A549 (cell line): ENCODE results near the gene ATF6B. TPM values are rescaled to one million over a fixed set of nuclear protein-coding genes. Genes with fewer than 3 reads are reported as not detected.
"Not testable (repeated sequence)": the region's sequence is repeated elsewhere in the genome, so short reads cannot be mapped to it uniquely, and the experiment has no call there.

Experiments
- ATAC-seq, 2 experiments: fragments of 200-7000 bp in 1 of 2; fragments of >200 bp in 1 of 2; cut with Nextera tagmentation in 1 of 2; cut with Tn5 transposase in 1 of 2; 3 replicates each; pipeline versions ENCODE4 v1.8.0 to v1.9.1; 2018 to 2020; ENCODE audit warnings: mild to moderate bottlenecking in 1 of 2, moderate library complexity in 1 of 2
- CTCF ChIA-PET: fragments of 300-600 bp; sonication (Branson Sonifier 250); formaldehyde crosslinking; extraction: SDS; loops from one replicate; lab custom pipeline; 2021; ENCODE audit warnings: antibody characterized with exemption, inconsistent platforms; lab: Yijun Ruan, JAX
- POLR2A ChIA-PET: fragments of 350-600 bp; formaldehyde crosslinking; extraction: SDS; loops from one replicate; lab custom pipeline; 2021; ENCODE audit warnings: antibody characterized with exemption, inconsistent platforms; lab: Yijun Ruan, JAX
- DNase-seq, 2 experiments: peaks; one replicate each; pipeline versions ENCODE4 v3.0.0 to v3.0.0-alpha.2; 2011 to 2016; ENCODE audit warnings: low read depth in 1 of 2, low spot score in 1 of 2
- FAIRE-seq: peaks from 2 replicates; lab custom pipeline; 2011; peaks lifted over from hg19 to GRCh38; lab: Jason Lieb, UNC
- H3K27ac ChIP-seq, 2 experiments: fragments of >200 bp; sonication (Bioruptor Twin); formaldehyde crosslinking; 3 replicates each; pipeline ENCODE4 v1.5.1; 2016 to 2017
- H3K4me1 ChIP-seq: fragments of >200 bp; sonication (Bioruptor Twin); formaldehyde crosslinking; 3 replicates; pipeline ENCODE4 v1.6.1; 2016
- H3K4me2 ChIP-seq: fragments of >200 bp; sonication (Bioruptor Twin); formaldehyde crosslinking; 3 replicates; pipeline ENCODE4 v1.6.1; 2016
- H3K4me3 ChIP-seq: fragments of >200 bp; sonication (Bioruptor Twin); formaldehyde crosslinking; 3 replicates; pipeline ENCODE4 v1.5.1; 2016
- H3K9me3 ChIP-seq: fragments of >200 bp; sonication (Bioruptor Twin); formaldehyde crosslinking; 3 replicates; pipeline ENCODE4 v1.6.1; 2016
- BHLHE40 ChIP-seq: IDR thresholded peaks from 2 replicates; pipeline ENCODE4 v1.6.1; 2012; ENCODE audit warnings: low read depth, low read length, inconsistent platforms
- CHD2 ChIP-seq: fragments of 150-350 bp; IDR thresholded peaks from 2 replicates; pipeline ENCODE4 v1.6.1; 2014; ENCODE audit warnings: low read length; ENCODE audit not compliant: partially characterized antibody
- CHD4 ChIP-seq: fragments of 200-600 bp; sonication (generic); IDR thresholded peaks from 2 replicates; pipeline ENCODE4 v1.6.1; 2016; ENCODE audit warnings: antibody characterized with exemption, mild to moderate bottlenecking, borderline replicate concordance
- EHMT2 ChIP-seq: fragments of 200-600 bp; sonication (generic); IDR thresholded peaks from 2 replicates; pipeline ENCODE4 v1.6.1; 2016; ENCODE audit warnings: antibody characterized with exemption, low read depth, mild to moderate bottlenecking, moderate library complexity
- HEYL ChIP-seq: fragments of 250-450 bp; sonication (Bioruptor Pico); IDR thresholded peaks from 2 replicates; pipeline ENCODE4 v1.8.0; 2021; ENCODE audit warnings: mild to moderate bottlenecking, moderate library complexity
- MAX ChIP-seq: IDR thresholded peaks from 2 replicates; pipeline ENCODE4 v1.6.1; 2012
- NPAS2 ChIP-seq: fragments of 250-450 bp; sonication (Bioruptor Pico); IDR thresholded peaks from 2 replicates; pipeline ENCODE4 v1.8.0; 2022; ENCODE audit warnings: mild to moderate bottlenecking, moderate library complexity, borderline replicate concordance
- PHF8 ChIP-seq: fragments of 200-600 bp; sonication (generic); IDR thresholded peaks from 2 replicates; pipeline ENCODE4 v1.6.1; 2016; ENCODE audit warnings: low read depth, mild to moderate bottlenecking, antibody characterized with exemption, moderate library complexity, borderline replicate concordance
- POLR2AphosphoS2 ChIP-seq: conservative IDR thresholded peaks from 2 replicates; pipeline ENCODE4 v1.6.1; 2012; ENCODE audit warnings: low read length, improper control_type of control experiment, inconsistent platforms
- RNF2 ChIP-seq: fragments of 200-600 bp; sonication (generic); IDR thresholded peaks from 2 replicates; pipeline ENCODE4 v1.6.1; 2016; ENCODE audit warnings: low read depth, mild to moderate bottlenecking, antibody characterized with exemption, moderate library complexity, borderline replicate concordance
- SMC3 ChIP-seq: fragments of >200 bp; sonication (Bioruptor Twin); formaldehyde crosslinking; IDR thresholded peaks from 3 replicates; pipeline ENCODE4 v1.6.1; 2018; ENCODE audit warnings: inconsistent platforms
- WGBS: methylation state at CpG from one replicate; pipeline ENCODE4 v1.1.6; 2017; ENCODE audit errors: missing lambda C conversion rate; 5-methylcytosine and 5-hydroxymethylcytosine counted together
- polyA plus RNA-seq, 4 experiments: library from polyadenylated mRNA; depleted of rRNA in 3 of 4; stranded (reverse); fragments of >200 nt; fragmentation: RNase III in 1 of 4; extraction: RNeasy Plus Mini Kit Qiagen cat#74134 plus additional on column Dnase treatment in 1 of 4; gene quantifications; 2 replicates in 3 of 4; 3 replicates in 1 of 4; pipeline ENCODE4 v1.2.3, GENCODE V29; 2011 to 2017
- TF ChIP-seq, protein P1 (sequence below): fragments of 250-450 bp; sonication (Bioruptor Pico); IDR thresholded peaks from 2 replicates; pipeline ENCODE4 v1.5.0; 2020; ENCODE audit warnings: low read depth, mild to moderate bottlenecking, moderate library complexity
- TF ChIP-seq, protein P2 (sequence below): fragments of 200-600 bp; sonication (generic); IDR thresholded peaks from 2 replicates; pipeline ENCODE4 v1.6.1; 2016; ENCODE audit warnings: antibody characterized with exemption, mild to moderate bottlenecking, moderate library complexity

The ATF6B gene
- polyA plus RNA-seq, 2 of the 4 experiments (the other 2 are of a cell fraction): 19.3 to 29.0 TPM

- WGBS: 100% methylated on average over 1 of the region's 1 CpG
- Histone ChIP-seq H3K4me2 (peak overlapping the region; percentile 41; the same call in 1 of the 3 replicates), H3K9me3 (no peaks in the 10 kb centered on the region), H3K4me1 (peaks cover 15% of the 10 kb centered on the region), H3K4me3 (no peak overlapping the region)
- ATAC-seq: no peak
- FAIRE-seq: no peak
- DNase-seq: no peak
- ChIA-PET CTCF (interaction anchor here (0.6 to 5.5 kb wide), 3 partner anchors 10 to 44 kb away, joined by 3 to 39 read pairs (median 5); no protein-coding TSS in a partner anchor), POLR2A (interaction anchor here (0.5 to 1.5 kb wide), 2 partner anchors 14 to 21 kb away, joined by 3 read pairs; partner anchors contain the start of gene ATF6B)
- TF ChIP-seq, protein P1, sequence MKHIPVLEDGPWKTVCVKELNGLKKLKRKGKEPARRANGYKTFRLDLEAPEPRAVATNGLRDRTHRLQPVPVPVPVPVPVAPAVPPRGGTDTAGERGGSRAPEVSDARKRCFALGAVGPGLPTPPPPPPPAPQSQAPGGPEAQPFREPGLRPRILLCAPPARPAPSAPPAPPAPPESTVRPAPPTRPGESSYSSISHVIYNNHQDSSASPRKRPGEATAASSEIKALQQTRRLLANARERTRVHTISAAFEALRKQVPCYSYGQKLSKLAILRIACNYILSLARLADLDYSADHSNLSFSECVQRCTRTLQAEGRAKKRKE (CRISPR knock-in tag): no peak
- TF ChIP-seq HEYL (CRISPR knock-in tag): no peak
- no peak for TF ChIP-seq PHF8
- no peak for TF ChIP-seq POLR2AphosphoS2
- no peak for TF ChIP-seq BHLHE40
- no peak for TF ChIP-seq NPAS2 (CRISPR knock-in tag)
- TF ChIP-seq, all 56 proteins: peak for 0
- H3K27ac ChIP-seq: no peak overlapping the region
These were observed 20.6 kb downstream of the ATF6B start for GRCh38 chr6:32107406-32107805.

- POLR2A ChIA-PET: no interaction called here
- no peak overlapping the region for H3K4me3 ChIP-seq
- FAIRE-seq (no peak), DNase-seq (no peak), ATAC-seq (no peak)
- TF ChIP-seq EHMT2 (peak; percentile 48; the same call in 1 of the 2 replicates), CHD2 (no peak)
- TF ChIP-seq, protein P2, sequence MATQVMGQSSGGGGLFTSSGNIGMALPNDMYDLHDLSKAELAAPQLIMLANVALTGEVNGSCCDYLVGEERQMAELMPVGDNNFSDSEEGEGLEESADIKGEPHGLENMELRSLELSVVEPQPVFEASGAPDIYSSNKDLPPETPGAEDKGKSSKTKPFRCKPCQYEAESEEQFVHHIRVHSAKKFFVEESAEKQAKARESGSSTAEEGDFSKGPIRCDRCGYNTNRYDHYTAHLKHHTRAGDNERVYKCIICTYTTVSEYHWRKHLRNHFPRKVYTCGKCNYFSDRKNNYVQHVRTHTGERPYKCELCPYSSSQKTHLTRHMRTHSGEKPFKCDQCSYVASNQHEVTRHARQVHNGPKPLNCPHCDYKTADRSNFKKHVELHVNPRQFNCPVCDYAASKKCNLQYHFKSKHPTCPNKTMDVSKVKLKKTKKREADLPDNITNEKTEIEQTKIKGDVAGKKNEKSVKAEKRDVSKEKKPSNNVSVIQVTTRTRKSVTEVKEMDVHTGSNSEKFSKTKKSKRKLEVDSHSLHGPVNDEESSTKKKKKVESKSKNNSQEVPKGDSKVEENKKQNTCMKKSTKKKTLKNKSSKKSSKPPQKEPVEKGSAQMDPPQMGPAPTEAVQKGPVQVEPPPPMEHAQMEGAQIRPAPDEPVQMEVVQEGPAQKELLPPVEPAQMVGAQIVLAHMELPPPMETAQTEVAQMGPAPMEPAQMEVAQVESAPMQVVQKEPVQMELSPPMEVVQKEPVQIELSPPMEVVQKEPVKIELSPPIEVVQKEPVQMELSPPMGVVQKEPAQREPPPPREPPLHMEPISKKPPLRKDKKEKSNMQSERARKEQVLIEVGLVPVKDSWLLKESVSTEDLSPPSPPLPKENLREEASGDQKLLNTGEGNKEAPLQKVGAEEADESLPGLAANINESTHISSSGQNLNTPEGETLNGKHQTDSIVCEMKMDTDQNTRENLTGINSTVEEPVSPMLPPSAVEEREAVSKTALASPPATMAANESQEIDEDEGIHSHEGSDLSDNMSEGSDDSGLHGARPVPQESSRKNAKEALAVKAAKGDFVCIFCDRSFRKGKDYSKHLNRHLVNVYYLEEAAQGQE: peak; percentile 84
- peaks cover 15% of the 10 kb centered on the region for H3K4me1 ChIP-seq
- 63% methylated on average over 4 of the region's 4 CpGs for WGBS
- no peaks in the 10 kb centered on the region for H3K9me3 ChIP-seq
- CTCF ChIA-PET: interaction anchor here (4.3 to 5.5 kb wide), 2 partner anchors 12 kb away, joined by 33 to 39 read pairs; no protein-coding TSS in a partner anchor
- no peak overlapping the region for H3K27ac ChIP-seq
- no peak overlapping the region for H3K4me2 ChIP-seq
These were observed 22.6 kb downstream of the ATF6B start for GRCh38 chr6:32105433-32105832.

GRCh38 chr6:32102255-32102654, 25.8 kb downstream of the ATF6B start:
- TF ChIP-seq MAX (no peak), RNF2 (no peak), CHD4 (no peak), SMC3 (no peak), POLR2AphosphoS2 (no peak), CHD2 (no peak)
- H3K4me1 ChIP-seq: peaks cover 1% of the 10 kb centered on the region; the same call in 1 of the 3 replicates
- no peak for DNase-seq
- no peak overlapping the region for H3K4me3 ChIP-seq
- ChIA-PET CTCF (interaction anchor here (0.8 to 4.3 kb wide), 3 partner anchors 14 to 684 kb away, joined by 4 to 33 read pairs (median 5); no protein-coding TSS in a partner anchor), POLR2A (no interaction called here)
- no peak overlapping the region for H3K27ac ChIP-seq
- H3K4me2 ChIP-seq: no peak overlapping the region
- H3K9me3 ChIP-seq: no peaks in the 10 kb centered on the region
- no peak for ATAC-seq
- 93% methylated on average over 3 of the region's 3 CpGs for WGBS
- FAIRE-seq: no peak

GRCh38 chr6:32100251-32100650, 27.8 kb downstream of the ATF6B start:
- POLR2A ChIA-PET: interaction anchor here (0.7 kb wide), 1 partner anchor 397 kb away, joined by 7 read pairs; no protein-coding TSS in a partner anchor
- H3K4me1 ChIP-seq, H3K9me3 ChIP-seq, DNase-seq, H3K4me3 ChIP-seq, H3K4me2 ChIP-seq, FAIRE-seq, ATAC-seq, H3K27ac ChIP-seq: not testable (repeated sequence)
- CTCF ChIA-PET: interaction anchor here (0.6 kb wide), 1 partner anchor 41 kb away, joined by 3 read pairs; no protein-coding TSS in a partner anchor
- WGBS: 79% methylated on average over 8 of the region's 8 CpGs
